ENCODE data around the gene WFIKKN1. TPM values are rescaled to one million over a fixed set of nuclear protein-coding genes. Genes with fewer than 3 reads are reported as not detected.

Gene WFIKKN1
- total and polyA plus RNA-seq, 2 of the 13 experiments (the other 11 are each of a cell fraction or from before 2014, with no cell fraction given), result 1.7 to 4.9 TPM

DNA sequence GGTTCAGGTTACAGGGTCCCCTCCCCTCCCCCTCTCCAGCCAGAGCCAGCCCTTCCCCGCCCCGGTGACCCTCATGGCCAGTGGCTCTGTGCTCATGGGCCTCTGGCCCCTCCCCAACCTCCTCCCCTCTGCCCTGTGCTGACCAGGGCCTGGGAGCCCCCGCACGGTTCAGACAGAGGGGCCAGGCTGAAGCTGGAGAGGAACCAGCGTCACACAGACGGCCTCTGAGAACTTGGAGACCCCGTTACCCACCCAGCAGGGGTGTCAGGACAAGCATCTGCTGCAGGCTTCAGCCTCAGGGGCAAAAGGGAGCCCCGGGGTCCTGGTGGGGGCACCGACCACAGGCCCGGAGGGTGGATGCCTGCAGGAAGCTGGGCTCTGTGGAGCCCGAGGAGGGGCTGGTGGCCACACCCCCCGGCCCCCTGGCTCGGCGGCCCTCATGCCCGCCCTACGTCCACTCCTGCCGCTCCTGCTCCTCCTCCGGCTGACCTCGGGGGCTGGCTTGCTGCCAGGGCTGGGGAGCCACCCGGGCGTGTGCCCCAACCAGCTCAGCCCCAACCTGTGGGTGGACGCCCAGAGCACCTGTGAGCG, at the start of gene WFIKKN1 (continued):
- TF ChIP-seq, protein P1, sequence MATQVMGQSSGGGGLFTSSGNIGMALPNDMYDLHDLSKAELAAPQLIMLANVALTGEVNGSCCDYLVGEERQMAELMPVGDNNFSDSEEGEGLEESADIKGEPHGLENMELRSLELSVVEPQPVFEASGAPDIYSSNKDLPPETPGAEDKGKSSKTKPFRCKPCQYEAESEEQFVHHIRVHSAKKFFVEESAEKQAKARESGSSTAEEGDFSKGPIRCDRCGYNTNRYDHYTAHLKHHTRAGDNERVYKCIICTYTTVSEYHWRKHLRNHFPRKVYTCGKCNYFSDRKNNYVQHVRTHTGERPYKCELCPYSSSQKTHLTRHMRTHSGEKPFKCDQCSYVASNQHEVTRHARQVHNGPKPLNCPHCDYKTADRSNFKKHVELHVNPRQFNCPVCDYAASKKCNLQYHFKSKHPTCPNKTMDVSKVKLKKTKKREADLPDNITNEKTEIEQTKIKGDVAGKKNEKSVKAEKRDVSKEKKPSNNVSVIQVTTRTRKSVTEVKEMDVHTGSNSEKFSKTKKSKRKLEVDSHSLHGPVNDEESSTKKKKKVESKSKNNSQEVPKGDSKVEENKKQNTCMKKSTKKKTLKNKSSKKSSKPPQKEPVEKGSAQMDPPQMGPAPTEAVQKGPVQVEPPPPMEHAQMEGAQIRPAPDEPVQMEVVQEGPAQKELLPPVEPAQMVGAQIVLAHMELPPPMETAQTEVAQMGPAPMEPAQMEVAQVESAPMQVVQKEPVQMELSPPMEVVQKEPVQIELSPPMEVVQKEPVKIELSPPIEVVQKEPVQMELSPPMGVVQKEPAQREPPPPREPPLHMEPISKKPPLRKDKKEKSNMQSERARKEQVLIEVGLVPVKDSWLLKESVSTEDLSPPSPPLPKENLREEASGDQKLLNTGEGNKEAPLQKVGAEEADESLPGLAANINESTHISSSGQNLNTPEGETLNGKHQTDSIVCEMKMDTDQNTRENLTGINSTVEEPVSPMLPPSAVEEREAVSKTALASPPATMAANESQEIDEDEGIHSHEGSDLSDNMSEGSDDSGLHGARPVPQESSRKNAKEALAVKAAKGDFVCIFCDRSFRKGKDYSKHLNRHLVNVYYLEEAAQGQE (IDR thresholded peaks at IDR 0.05; ENCODE audit: borderline replicate concordance in 1 of 2, low read depth in 1 of 2, low read length in 2 of 2), result no peak
- TF ChIP-seq ZNF367 (CRISPR knock-in tag; IDR thresholded peaks at IDR 0.05; ENCODE audit: borderline replicate concordance) (no peak), MED8 (CRISPR knock-in tag; IDR thresholded peaks at IDR 0.05; ENCODE audit: insufficient replicate concordance) (no peak), RFX5 (IDR thresholded peaks at IDR 0.05; ENCODE audit: low read depth, low read length) (no peak), ZNF34 (CRISPR knock-in tag; IDR thresholded peaks at IDR 0.05; ENCODE audit: borderline replicate concordance) (0 out of 2 replicates have a peak, but pooled peaks have one; percentile 33), HNRNPLL (IDR thresholded peaks at IDR 0.05; ENCODE audit: low read depth, low read length, poor library complexity, severe bottlenecking) (peak; percentile 27), ZNF44 (CRISPR knock-in tag; IDR thresholded peaks at IDR 0.05) (no peak), ZNF552 (CRISPR knock-in tag; IDR thresholded peaks at IDR 0.05; ENCODE audit: borderline replicate concordance) (no peak), ZNF792 (CRISPR knock-in tag; IDR thresholded peaks at IDR 0.05) (0 out of 2 replicates have a peak, but pooled peaks have one; percentile 38), MLLT10 (CRISPR knock-in tag; IDR thresholded peaks at IDR 0.05) (no peak), ZNF335 (CRISPR knock-in tag; IDR thresholded peaks at IDR 0.05) (no peak), BRD4 (CRISPR knock-in tag; IDR thresholded peaks at IDR 0.05) (no peak), FOXK1 (CRISPR knock-in tag; IDR thresholded peaks at IDR 0.05; ENCODE audit: borderline replicate concordance, low read depth) (0 out of 2 replicates have a peak, but pooled peaks have one; percentile 30), ATRX (CRISPR knock-in tag; IDR thresholded peaks at IDR 0.05; ENCODE audit: borderline replicate concordance) (no peak), ZNF121 (CRISPR knock-in tag; IDR thresholded peaks at IDR 0.05) (no peak), DMAP1 (CRISPR knock-in tag; IDR thresholded peaks at IDR 0.05) (no peak; the same call in 1 of the 2 replicates), CBX1 (IDR thresholded peaks at IDR 0.05; ENCODE audit: low read depth) (no peak), PRPF4 (IDR thresholded peaks at IDR 0.05; ENCODE audit: low read depth, low read length, poor library complexity, severe bottlenecking) (no peak), PPARG (CRISPR knock-in tag; conservative IDR thresholded peaks at IDR 0.05) (no peak), NBN (conservative IDR thresholded peaks at IDR 0.05) (no peak), GTF3A (CRISPR knock-in tag; conservative IDR thresholded peaks at IDR 0.05) (no peak)
- TF ChIP-seq, protein P2, sequence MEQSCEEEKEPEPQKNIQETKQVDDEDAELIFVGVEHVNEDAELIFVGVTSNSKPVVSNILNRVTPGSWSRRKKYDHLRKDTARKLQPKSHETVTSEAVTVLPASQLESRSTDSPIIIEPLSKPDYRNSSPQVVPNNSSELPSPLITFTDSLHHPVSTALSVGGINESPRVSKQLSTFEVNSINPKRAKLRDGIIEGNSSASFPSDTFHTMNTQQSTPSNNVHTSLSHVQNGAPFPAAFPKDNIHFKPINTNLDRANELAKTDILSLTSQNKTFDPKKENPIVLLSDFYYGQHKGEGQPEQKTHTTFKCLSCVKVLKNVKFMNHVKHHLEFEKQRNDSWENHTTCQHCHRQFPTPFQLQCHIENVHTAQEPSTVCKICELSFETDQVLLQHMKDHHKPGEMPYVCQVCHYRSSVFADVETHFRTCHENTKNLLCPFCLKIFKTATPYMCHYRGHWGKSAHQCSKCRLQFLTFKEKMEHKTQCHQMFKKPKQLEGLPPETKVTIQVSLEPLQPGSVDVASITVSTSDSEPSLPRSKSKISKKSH (CRISPR knock-in tag; IDR thresholded peaks at IDR 0.05; ENCODE audit: borderline replicate concordance), result no peak
- TF ChIP-seq, protein P3, sequence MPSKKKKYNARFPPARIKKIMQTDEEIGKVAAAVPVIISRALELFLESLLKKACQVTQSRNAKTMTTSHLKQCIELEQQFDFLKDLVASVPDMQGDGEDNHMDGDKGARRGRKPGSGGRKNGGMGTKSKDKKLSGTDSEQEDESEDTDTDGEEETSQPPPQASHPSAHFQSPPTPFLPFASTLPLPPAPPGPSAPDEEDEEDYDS (CRISPR knock-in tag; IDR thresholded peaks at IDR 0.05), result no peak
- TF ChIP-seq, protein P4, sequence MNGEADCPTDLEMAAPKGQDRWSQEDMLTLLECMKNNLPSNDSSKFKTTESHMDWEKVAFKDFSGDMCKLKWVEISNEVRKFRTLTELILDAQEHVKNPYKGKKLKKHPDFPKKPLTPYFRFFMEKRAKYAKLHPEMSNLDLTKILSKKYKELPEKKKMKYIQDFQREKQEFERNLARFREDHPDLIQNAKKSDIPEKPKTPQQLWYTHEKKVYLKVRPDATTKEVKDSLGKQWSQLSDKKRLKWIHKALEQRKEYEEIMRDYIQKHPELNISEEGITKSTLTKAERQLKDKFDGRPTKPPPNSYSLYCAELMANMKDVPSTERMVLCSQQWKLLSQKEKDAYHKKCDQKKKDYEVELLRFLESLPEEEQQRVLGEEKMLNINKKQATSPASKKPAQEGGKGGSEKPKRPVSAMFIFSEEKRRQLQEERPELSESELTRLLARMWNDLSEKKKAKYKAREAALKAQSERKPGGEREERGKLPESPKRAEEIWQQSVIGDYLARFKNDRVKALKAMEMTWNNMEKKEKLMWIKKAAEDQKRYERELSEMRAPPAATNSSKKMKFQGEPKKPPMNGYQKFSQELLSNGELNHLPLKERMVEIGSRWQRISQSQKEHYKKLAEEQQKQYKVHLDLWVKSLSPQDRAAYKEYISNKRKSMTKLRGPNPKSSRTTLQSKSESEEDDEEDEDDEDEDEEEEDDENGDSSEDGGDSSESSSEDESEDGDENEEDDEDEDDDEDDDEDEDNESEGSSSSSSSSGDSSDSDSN (CRISPR knock-in tag; IDR thresholded peaks at IDR 0.05), result peak; percentile 33; the same call in 1 of the 2 replicates
